Sigmoid colon (tissue), 4 donors: ENCODE results near the gene ZNF652.

Source experiments
- POLR2AphosphoS5 ChIP-seq, 4 donors: sonication (generic); formaldehyde crosslinking; IDR thresholded peaks; one replicate each; pipeline ENCODE4 v1.6.1; 2017; ENCODE audit warnings: antibody characterized with exemption in 4 of 4
- TF ChIP-seq, protein P1 (sequence below), 4 experiments: fragments of 450-650 bp in 3 of 4; fragments of 200-600 bp in 1 of 4; IDR thresholded peaks; one replicate each; pipeline ENCODE4 v1.5.1; 2016 to 2019; ENCODE audit warnings: antibody characterized with exemption in 4 of 4, mild to moderate bottlenecking in 3 of 4, moderate library complexity in 2 of 4

- TF ChIP-seq POLR2AphosphoS5 (IDR thresholded peaks at IDR 0.05) = no peak
- TF ChIP-seq, protein P1, sequence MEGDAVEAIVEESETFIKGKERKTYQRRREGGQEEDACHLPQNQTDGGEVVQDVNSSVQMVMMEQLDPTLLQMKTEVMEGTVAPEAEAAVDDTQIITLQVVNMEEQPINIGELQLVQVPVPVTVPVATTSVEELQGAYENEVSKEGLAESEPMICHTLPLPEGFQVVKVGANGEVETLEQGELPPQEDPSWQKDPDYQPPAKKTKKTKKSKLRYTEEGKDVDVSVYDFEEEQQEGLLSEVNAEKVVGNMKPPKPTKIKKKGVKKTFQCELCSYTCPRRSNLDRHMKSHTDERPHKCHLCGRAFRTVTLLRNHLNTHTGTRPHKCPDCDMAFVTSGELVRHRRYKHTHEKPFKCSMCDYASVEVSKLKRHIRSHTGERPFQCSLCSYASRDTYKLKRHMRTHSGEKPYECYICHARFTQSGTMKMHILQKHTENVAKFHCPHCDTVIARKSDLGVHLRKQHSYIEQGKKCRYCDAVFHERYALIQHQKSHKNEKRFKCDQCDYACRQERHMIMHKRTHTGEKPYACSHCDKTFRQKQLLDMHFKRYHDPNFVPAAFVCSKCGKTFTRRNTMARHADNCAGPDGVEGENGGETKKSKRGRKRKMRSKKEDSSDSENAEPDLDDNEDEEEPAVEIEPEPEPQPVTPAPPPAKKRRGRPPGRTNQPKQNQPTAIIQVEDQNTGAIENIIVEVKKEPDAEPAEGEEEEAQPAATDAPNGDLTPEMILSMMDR (IDR thresholded peaks at IDR 0.05) = no peak
Observed at GRCh38 chr17:49386373-49386772, 24.3 kb upstream of the ZNF652 start.
